HG03280 (cell line): ENCODE measurements around the gene PLPP1.
"Not testable (repeated sequence)": the region's sequence is repeated elsewhere in the genome, so short reads cannot be mapped to it uniquely, and the experiment has no call there.

Source experiments
- ATAC-seq: cut with Tn5 transposase; IDR thresholded peaks from one replicate; pipeline ENCODE4 v1.9.1; 2021; ENCODE audit warnings: mild to moderate bottlenecking, moderate library complexity; ENCODE audit not compliant: unreplicated experiment

PLPP1 gene

GRCh38 chr5:55509097-55509496 lies 25.7 kb downstream of the PLPP1 start:
- no peak for ATAC-seq

- ATAC-seq: no peak
Measured at GRCh38 chr5:55507574-55507973, 27.2 kb downstream of the PLPP1 start.

- ATAC-seq: not testable (repeated sequence)
Measured at GRCh38 chr5:55505711-55506110, 29.1 kb downstream of the PLPP1 start.

GRCh38 chr5:55503917-55504316 lies 30.8 kb downstream of the PLPP1 start:
- ATAC-seq: not testable (repeated sequence)

GRCh38 chr5:55502759-55503158 lies 32.0 kb downstream of the PLPP1 start:
- ATAC-seq: no peak

- ATAC-seq: no peak
Measured at GRCh38 chr5:55498457-55498856, 36.3 kb downstream of the PLPP1 start.

GRCh38 chr5:55497712-55498111 lies 37.1 kb downstream of the PLPP1 start:
- no peak for ATAC-seq

GRCh38 chr5:55495216-55495615 lies 39.5 kb downstream of the PLPP1 start:
- ATAC-seq: no peak

GRCh38 chr5:55492449-55492848 lies 42.3 kb downstream of the PLPP1 start:
- no peak for ATAC-seq

- no peak for ATAC-seq
Measured at GRCh38 chr5:55485073-55485472, 49.7 kb downstream of the PLPP1 start.

GRCh38 chr5:55484531-55484930 lies 50.2 kb downstream of the PLPP1 start:
- ATAC-seq: no peak

- no peak for ATAC-seq
Measured at GRCh38 chr5:55483885-55484284, 50.9 kb downstream of the PLPP1 start.

GRCh38 chr5:55481293-55481855 lies 53.4 kb downstream of the PLPP1 start:
- no peak for ATAC-seq

- ATAC-seq: no peak
Measured at GRCh38 chr5:55480781-55481180, 54.0 kb downstream of the PLPP1 start.

- no peak for ATAC-seq
Measured at GRCh38 chr5:55472642-55473041, 62.1 kb downstream of the PLPP1 start.

GRCh38 chr5:55471468-55471867 lies 63.3 kb downstream of the PLPP1 start:
- no peak for ATAC-seq

- ATAC-seq: no peak
Measured at GRCh38 chr5:55470282-55470681, 64.5 kb downstream of the PLPP1 start.

- no peak for ATAC-seq
Measured at GRCh38 chr5:55469839-55470238, 64.9 kb downstream of the PLPP1 start.

- no peak for ATAC-seq
Measured at GRCh38 chr5:55467862-55468551, 66.8 kb downstream of the PLPP1 start.

- ATAC-seq: no peak
Measured at GRCh38 chr5:55463613-55464012, 71.2 kb downstream of the PLPP1 start.

GRCh38 chr5:55459572-55459971 lies 75.2 kb downstream of the PLPP1 start:
- ATAC-seq: no peak

- no peak for ATAC-seq
Measured at GRCh38 chr5:55456216-55456895, 78.4 kb downstream of the PLPP1 start.
